ENCODE measurements around the gene PRCC.

- TF ChIP-seq E2F6 (IDR thresholded peaks at IDR 0.05; ENCODE audit: borderline replicate concordance, low read depth): peak; percentile 58; the same call in 1 of the 2 replicates
- TF ChIP-seq CTCF (IDR thresholded peaks at IDR 0.05): peak; percentile 47
- peak; percentile 46 to 93; a peak in 4 of 5 replicates for TF ChIP-seq JUN (IDR thresholded peaks at IDR 0.05)
- peak; percentile 63 for TF ChIP-seq MAX (IDR thresholded peaks at IDR 0.05)
Observed at GRCh38 chr1:156746728-156747631, 20.4 kb upstream of the PRCC start.

Data from A549 (cell line).